DND-41 (cell line): Measurements from ENCODE around the gene FLVCR1.

Experiments
- ATAC-seq: fragments of 200-7000 bp; cut with Tn5 transposase; 3 replicates; pipeline ENCODE4 v1.9.1; 2021; ENCODE audit warnings: low read depth; ENCODE audit not compliant: insufficient read depth
- DNase-seq: peaks from one replicate; pipeline ENCODE4 v3.0.0-alpha.2; 2020
- H2AFZ ChIP-seq: 2 replicates; pipeline ENCODE4 v1.6.0; 2012; ENCODE audit warnings: low read depth, low read length
- H3K27ac ChIP-seq: 2 replicates; pipeline ENCODE4 v1.5.1; 2012; ENCODE audit warnings: low read length, inconsistent platforms
- H3K27me3 ChIP-seq: fragments of 200-600 bp; sonication (generic); 2 replicates; pipeline ENCODE4 v1.6.0; 2012; ENCODE audit warnings: low read length, mild to moderate bottlenecking, inconsistent platforms; ENCODE audit not compliant: insufficient read depth, poor library complexity
- H3K36me3 ChIP-seq: 2 replicates; pipeline ENCODE4 v1.5.1; 2012; ENCODE audit warnings: low read length, inconsistent platforms; ENCODE audit not compliant: insufficient read depth
- H3K4me1 ChIP-seq: 2 replicates; pipeline ENCODE4 v1.5.1; 2012; ENCODE audit warnings: mild to moderate bottlenecking, low read length; ENCODE audit not compliant: insufficient read depth
- H3K4me2 ChIP-seq: 2 replicates; pipeline ENCODE4 v1.6.0; 2012; ENCODE audit warnings: mild to moderate bottlenecking, moderate library complexity, low read length, inconsistent platforms; ENCODE audit not compliant: insufficient read depth
- H3K4me3 ChIP-seq, 2 experiments: fragments of 200-600 bp in 1 of 2; shearing (Covaris generic) in 1 of 2; 2 replicates each; pipeline ENCODE4 v1.5.1; 2012 to 2016; ENCODE audit warnings: inconsistent platforms in 2 of 2, low read length in 2 of 2, mild to moderate bottlenecking in 2 of 2, low read depth in 1 of 2, moderate library complexity in 1 of 2
- H3K79me2 ChIP-seq: 2 replicates; pipeline ENCODE4 v1.6.0; 2012; ENCODE audit warnings: low read length, inconsistent platforms; ENCODE audit not compliant: insufficient read depth
- H3K9ac ChIP-seq: 2 replicates; pipeline ENCODE4 v1.6.0; 2012; ENCODE audit warnings: low read depth, mild to moderate bottlenecking, inconsistent platforms, low read length, moderate library complexity
- H3K9me3 ChIP-seq: 2 replicates; pipeline ENCODE4 v1.5.1; 2012; ENCODE audit warnings: low read length, moderate library complexity, mild to moderate bottlenecking, inconsistent platforms; ENCODE audit not compliant: insufficient read depth, severe bottlenecking
- H4K20me1 ChIP-seq: 2 replicates; pipeline ENCODE4 v1.6.0; 2012; ENCODE audit warnings: low read length; ENCODE audit not compliant: insufficient read depth
- EZH2 ChIP-seq: IDR thresholded peaks from 3 replicates; pipeline ENCODE4 v1.6.1; 2012; ENCODE audit warnings: borderline replicate concordance, low read depth, mild to moderate bottlenecking, moderate library complexity, low read length, inconsistent platforms; ENCODE audit not compliant: severe bottlenecking
- TF ChIP-seq, protein P1 (sequence below): IDR thresholded peaks from 2 replicates; pipeline ENCODE4 v1.5.1; 2012; ENCODE audit warnings: borderline replicate concordance, low read length, moderate library complexity, mild to moderate bottlenecking; ENCODE audit not compliant: poor library complexity, severe bottlenecking; ENCODE audit errors: extremely low read depth

The FLVCR1 gene

DNA sequence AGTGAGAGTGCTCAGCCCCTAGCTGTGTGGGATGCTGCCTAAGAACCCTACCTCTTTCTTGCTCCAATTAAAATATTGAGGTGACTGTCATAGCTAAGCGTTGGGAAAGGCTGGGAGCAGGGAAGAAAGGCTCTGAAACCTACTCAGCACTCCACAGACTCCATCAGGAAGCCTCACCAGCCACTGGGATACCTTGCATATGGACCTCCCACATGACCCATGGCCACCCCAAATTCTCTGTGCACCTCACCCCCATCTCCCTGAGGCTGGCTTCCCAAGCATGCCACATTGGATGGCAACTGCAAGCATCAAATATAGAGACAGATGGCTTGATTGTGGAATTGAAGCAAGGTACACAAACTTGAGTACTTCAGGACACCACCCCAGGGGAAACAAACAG is 41.8 kb downstream of the FLVCR1 start:
- H2AFZ ChIP-seq: no peak overlapping the region
- DNase-seq (no peak), ATAC-seq (no peak)
- peaks cover 43% of the 10 kb centered on the region; the same call in 1 of the 2 replicates for H3K36me3 ChIP-seq
- no peak overlapping the region for H3K9ac ChIP-seq
- no peaks in the 10 kb centered on the region for H3K27me3 ChIP-seq
- no peaks in the 10 kb centered on the region for H4K20me1 ChIP-seq
- H3K4me3 ChIP-seq: no peak overlapping the region
- peaks cover 8% of the 10 kb centered on the region for H3K9me3 ChIP-seq
- TF ChIP-seq EZH2: no peak
- TF ChIP-seq, protein P1, sequence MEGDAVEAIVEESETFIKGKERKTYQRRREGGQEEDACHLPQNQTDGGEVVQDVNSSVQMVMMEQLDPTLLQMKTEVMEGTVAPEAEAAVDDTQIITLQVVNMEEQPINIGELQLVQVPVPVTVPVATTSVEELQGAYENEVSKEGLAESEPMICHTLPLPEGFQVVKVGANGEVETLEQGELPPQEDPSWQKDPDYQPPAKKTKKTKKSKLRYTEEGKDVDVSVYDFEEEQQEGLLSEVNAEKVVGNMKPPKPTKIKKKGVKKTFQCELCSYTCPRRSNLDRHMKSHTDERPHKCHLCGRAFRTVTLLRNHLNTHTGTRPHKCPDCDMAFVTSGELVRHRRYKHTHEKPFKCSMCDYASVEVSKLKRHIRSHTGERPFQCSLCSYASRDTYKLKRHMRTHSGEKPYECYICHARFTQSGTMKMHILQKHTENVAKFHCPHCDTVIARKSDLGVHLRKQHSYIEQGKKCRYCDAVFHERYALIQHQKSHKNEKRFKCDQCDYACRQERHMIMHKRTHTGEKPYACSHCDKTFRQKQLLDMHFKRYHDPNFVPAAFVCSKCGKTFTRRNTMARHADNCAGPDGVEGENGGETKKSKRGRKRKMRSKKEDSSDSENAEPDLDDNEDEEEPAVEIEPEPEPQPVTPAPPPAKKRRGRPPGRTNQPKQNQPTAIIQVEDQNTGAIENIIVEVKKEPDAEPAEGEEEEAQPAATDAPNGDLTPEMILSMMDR: no peak
- no peaks in the 10 kb centered on the region for H3K79me2 ChIP-seq
- no peaks in the 10 kb centered on the region for H3K4me1 ChIP-seq
- H3K4me2 ChIP-seq: no peak overlapping the region
- H3K27ac ChIP-seq: no peak overlapping the region

DNA sequence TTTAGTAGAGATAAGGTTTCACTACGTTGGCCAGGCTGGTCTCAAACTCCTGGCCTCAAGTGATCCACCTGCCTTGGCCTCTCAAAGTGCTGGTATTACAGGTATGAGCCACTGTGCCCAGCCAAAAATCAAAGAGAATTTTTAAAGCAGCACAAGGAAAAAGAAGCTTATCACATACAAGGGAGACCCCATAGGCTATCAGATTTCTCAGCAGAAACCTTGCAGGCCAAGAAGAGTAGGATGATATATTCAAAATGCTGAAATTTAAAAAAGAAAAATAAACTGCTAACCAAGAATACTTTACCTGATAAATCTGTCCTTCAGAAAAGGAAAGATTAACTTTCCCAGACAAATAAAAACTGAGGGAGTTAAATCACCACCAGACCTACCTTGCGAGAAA is 43.2 kb downstream of the FLVCR1 start:
- Histone ChIP-seq H3K79me2 (no peaks in the 10 kb centered on the region), H3K4me1 (no peaks in the 10 kb centered on the region), H3K36me3 (peaks cover 29% of the 10 kb centered on the region; the same call in 1 of the 2 replicates), H3K27me3 (no peaks in the 10 kb centered on the region), H2AFZ (no peak overlapping the region), H4K20me1 (no peaks in the 10 kb centered on the region), H3K4me2 (no peak overlapping the region), H3K4me3 (no peak overlapping the region), H3K9ac (no peak overlapping the region), H3K27ac (no peak overlapping the region), H3K9me3 (peaks cover 11% of the 10 kb centered on the region)
- TF ChIP-seq EZH2: no peak
- TF ChIP-seq, protein P1: no peak
- ATAC-seq (no peak), DNase-seq (no peak)

DNA sequence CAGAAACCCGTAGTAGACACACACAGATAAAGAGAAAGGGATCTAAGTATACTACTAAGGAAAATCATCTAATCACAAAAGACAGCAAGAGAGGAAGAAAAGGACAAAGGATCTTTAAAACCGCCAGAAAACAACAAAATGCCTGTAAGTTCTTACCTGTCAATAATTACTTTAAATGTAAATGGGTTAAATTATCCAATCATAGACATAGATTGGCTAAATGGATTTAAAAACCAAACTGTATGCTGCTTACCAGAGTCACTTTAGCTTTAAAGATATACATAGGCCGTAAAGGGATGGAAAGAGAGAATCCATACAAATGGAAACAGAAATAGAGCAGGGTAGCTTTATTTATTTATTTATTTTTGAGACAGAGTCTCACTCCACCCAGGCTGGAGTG is 44.0 kb downstream of the FLVCR1 start:
- H3K4me3 ChIP-seq: no peak overlapping the region
- ATAC-seq: no peak
- H2AFZ ChIP-seq: no peak overlapping the region

More for the DNA sequence above, 44.0 kb downstream of the FLVCR1 start:
- no peak overlapping the region for H3K4me2 ChIP-seq
- TF ChIP-seq, protein P1: no peak
- no peak for TF ChIP-seq EZH2
- H3K9ac ChIP-seq: no peak overlapping the region
- peaks cover 26% of the 10 kb centered on the region; the same call in 1 of the 2 replicates for H3K36me3 ChIP-seq
- H3K27ac ChIP-seq: no peak overlapping the region
- no peak for DNase-seq
- H3K79me2 ChIP-seq: no peaks in the 10 kb centered on the region
- no peaks in the 10 kb centered on the region for H4K20me1 ChIP-seq
- no peaks in the 10 kb centered on the region for H3K27me3 ChIP-seq
- no peaks in the 10 kb centered on the region for H3K4me1 ChIP-seq
- H3K9me3 ChIP-seq: peaks cover 11% of the 10 kb centered on the region
